ENCODE data around the gene PHLDA3.

GRCh38 chr1:201504799-201505502 is 36.0 kb upstream of the PHLDA3 start:
- TF ChIP-seq CTCF (IDR thresholded peaks at IDR 0.05; ENCODE audit: borderline replicate concordance, extremely low read depth, low read length, poor library complexity, severe bottlenecking) (no peak), EZH2 (IDR thresholded peaks at IDR 0.05; ENCODE audit: borderline replicate concordance, low read depth, low read length, severe bottlenecking) (no peak)

Data from DND-41 (cell line).